NOMO-1 (cell line): ENCODE data around the gene ASTL.
A peak's percentile ranks its signal among the peaks of the same experiment; 100 is the strongest.
"Not testable (repeated sequence)": the region's sequence is repeated elsewhere in the genome, so short reads cannot be mapped to it uniquely, and the experiment has no call there.

Experiments used
- DNase-seq, 2 experiments: peaks; one replicate each; lab custom pipeline; 2025; ENCODE audit not compliant: unreplicated experiment in 2 of 2; lab: John Stamatoyannopoulos, UW

The ASTL gene

DNA sequence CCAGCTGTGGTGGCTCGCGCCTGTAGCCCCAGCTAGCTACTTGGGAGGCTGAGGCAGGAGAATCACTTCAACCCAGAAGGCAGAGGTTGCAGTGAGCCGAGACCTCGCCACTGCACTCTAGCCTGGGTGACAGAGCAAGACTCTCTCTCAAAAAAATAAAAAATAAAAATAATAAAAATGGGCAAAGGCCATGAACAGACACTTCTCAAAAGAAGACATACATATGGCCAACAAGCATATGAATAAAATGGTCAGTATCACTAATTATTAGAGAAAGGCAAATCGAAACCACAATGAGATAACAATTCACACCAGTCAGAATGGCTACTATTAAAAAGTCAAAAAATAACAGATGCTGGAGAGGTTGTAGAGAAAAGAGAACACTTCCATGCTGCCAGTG is 22.1 kb upstream of the ASTL start:
- DNase-seq = not testable (repeated sequence)

DNA sequence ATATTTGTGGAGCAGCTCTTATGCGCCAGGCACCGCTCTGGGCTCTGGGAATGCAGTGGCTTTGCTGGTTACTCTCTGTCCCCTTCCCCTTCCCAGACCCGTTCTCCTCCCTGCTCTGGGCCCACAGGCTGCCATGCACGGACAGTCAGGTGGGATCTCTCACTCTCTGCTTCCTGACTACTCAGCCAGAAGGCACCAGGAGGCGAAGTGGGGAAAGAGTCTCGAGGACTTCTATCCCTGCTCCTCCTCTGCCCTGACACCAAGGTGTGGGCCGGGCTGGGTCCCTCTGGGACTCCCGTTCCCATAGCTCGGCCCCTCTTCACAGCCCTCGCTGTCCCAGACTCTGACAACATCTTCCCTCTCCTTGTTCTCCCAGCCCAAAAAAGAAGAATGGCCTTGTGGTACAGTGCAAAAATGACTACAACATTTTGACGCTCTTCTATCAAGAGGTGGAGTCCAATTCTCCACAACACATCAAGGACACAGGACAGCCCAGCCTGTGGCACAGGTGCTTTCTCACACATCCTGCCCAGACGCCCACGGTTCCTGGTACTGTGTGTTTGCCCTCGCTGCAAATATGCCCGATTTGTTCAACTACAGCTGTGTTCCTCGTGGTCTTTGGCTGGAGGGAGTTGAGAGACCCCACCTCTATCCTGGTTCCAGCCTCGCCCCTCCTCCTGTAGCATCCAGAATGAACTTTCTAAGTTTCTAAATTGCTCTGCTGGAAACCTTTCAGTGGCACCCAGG is 21.0 kb upstream of the ASTL start:
- DNase-seq = no peak

DNA sequence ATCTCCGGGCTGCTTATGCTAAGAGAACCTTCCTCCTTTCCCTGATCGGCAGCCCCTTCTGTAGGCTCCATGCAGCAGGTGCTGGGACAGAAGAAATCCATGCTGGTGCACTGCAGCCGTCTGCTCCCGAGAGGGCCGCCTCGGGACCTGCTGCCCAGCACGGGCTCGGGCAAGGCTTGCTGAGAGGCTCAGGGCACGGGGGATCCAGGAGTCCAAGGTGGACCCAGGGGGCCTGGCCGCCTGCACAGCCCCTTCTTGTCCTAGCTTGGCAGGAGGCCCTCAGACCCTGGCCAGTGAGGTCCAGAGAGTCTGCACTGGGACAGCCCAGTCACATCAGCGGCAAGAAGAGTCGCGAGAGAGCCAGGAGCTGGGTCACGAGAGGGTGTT is 20.2 kb upstream of the ASTL start:
- DNase-seq = no peak

DNA sequence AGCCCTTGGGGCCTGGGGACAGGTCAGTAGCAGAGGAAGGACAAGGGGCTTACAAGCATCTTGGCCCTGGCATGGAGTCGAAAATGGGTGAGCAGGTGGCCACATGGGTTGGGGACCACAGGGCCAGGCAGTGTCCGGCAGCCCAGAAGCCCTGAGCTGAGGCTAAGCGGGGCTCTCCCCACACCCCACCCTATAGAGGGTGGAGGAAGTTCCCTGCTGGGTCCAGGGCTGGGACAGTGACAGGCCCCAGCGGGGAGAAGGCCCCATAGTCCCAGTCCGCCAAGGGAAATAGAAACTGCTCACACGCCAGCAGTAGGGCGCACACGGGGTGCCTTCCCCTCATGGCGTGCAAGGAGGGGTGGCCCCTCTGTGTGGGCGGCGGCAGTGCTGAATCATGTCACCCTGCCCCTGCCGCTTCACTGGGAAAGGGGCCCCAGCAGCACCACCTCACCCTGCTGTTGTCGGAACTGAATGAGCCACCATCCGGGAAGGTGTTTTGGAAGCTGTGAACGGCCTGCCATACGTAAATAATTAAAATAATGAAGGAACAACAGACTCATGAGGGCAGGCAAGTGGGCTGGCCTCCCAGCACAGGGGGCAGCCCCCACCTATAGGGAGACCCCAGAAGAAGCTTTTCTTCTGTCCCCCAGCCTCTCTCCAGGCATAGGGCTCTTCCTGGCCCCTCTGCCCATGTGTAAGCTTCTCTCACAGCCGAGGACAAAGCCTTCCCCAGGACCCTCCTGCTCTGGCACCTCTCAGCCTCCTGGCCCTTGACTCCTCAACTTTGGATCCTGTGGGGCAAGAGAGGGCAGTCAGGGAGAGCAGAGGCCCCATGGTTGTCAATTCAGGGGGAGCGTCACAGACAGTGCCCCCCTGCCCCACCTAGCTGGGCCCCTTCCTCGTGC is 19.6 kb upstream of the ASTL start:
- DNase-seq = no peak

DNA sequence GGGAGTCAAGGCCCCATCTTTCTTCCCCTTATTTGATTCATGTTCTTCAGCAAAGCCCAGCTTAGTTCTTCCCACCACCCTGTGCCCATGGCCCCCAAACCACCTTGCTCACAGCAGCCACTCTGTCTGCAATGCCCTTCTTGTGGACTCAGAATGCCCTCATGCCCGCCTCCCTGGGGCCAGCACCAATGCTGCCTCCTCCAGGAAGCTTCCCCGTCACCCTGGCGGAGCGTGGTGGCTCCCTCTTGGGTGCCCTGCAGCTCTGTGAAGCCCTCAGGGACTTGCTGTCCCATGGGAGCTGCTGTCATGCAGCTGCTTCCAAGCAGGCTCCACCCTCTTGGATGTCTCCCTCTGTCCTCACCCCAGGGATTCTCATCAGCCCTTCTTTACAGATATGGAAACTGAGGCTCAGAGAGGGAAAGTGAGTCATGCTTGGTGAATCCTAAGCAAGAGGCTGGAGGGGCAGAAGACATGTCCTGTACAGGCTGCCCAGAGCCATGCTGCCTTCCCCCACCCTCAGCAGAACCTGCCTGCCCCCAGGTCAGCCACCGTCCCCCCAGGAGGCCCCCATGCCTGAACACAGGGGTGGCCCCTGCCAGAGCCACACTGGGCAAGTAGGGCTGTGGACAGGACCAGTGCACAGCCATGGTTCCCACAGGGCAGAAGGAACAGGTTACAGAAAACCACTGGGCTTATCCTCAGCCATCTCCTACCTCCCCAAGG is 18.8 kb upstream of the ASTL start:
- DNase-seq = no peak

DNA sequence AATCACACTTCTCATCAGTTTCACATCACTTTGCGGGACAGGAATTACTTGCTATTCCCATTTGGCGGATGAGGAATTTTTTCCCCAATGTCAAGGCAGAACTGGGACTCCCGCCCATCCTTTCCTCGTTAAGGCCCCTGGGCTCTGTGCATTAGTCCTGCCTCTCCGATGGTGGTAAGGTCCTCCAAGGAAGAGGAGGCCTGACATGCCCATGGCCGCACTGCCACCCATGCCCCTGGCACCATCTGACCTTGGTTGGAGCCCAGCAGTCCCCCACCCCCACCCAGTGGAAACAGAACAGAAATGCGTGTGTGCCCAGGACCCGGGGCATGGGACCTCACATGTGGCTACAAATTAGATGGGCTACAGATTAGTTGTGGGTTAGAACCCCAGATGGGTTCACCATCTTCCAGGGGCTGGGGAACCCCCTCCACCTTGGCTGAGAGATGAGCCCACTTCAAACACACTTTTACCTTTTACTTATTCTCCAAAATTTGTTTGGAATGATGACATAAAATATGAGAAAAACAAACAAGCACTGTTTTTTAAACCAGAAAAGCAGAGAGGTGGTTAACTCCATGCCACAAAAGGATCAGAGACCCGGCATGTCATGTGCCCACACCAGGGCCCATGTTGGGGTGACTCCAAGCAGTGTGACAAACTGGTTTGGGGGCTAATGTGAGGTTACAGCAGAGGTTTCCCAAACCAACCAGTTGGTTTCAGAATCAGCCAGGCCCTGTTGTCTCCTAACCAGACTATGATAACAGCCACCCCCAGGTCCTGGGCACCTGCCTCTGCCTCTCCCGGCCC is 17.9 kb upstream of the ASTL start:
- no peak for DNase-seq

DNA sequence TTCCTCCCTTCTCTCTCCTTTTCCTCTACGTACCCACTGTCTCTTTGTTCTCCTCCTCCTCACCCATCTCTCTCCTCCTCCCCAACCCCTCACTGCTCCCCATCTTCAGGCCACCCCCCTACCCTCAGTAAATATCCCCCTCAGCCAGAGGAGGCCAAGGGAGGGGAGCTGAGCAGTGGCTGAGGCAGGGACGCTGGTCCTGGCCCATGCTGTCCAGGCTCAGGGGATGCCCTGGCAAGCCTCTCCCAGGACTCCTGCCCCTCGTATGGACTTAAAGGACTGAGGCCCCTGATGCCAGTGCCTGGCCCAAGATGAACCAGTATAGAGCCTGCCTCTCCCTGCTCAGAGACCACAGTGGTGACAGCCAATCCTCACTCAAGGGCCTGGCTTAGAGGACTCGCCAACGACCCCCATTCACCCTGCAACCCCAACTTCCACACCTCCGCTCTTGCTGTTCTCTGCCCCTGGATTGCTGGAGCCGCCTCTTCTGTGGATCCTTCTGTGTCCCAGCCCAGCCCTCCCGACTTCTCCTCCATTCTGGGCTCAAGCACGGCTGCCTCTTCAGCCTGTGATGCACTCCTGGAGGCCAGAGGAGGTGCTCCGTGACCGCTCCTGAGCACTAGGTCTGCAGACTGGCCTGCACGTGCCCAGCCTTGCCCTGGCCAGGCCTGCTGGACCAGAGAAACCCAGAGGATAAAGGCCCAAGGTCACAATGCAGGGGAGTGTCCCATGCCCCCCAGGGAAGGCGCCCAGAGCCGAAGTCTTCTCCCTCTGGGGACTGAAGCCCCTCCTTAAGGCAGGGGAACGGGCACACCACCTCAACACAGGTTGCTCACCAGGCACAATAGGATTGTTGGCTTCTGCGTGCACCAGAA is 16.4 kb upstream of the ASTL start:
- DNase-seq = no peak

DNA sequence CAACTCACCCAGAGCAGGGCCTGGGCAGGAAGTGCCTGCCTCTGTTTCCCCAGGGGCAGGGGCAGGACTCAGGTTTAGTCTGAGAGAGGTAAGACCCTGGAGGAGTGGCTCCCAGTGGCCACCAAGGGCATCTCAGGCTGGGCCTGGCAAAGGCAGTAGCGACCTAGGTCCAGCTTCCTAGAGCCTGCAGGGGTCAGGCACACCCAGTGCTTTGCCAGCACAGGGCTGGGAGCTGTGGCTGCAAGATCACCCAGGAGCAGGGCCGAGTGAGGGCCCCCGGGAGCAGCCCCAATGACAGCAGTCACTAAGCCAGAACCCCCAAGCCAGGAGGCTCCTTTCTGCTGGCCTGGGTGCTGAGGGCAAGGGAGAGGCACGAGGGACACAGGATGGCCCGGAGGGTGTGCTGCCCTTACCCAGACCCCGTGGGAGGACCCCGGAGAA is 15.7 kb upstream of the ASTL start:
- DNase-seq = no peak

DNA sequence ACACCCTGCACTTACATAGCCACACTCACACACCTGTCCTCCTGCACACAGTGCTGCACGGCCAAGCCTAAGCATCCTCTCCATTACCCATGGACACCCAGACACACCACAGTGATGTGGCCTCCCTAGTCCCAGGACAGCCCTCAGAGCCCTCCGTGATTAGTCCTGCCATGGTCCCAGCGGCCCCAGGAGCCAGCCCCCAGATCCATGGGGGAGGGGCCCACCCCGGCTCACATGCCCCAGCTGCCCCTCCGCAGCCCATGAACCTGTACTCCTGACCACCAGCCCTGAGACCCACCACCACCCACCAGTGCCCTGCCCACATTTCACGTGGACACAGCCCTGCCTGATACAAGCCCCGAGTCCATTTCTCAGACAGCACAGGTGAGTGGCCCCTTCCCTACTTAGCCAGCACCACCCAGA is 15.0 kb upstream of the ASTL start:
- no peak for DNase-seq

DNA sequence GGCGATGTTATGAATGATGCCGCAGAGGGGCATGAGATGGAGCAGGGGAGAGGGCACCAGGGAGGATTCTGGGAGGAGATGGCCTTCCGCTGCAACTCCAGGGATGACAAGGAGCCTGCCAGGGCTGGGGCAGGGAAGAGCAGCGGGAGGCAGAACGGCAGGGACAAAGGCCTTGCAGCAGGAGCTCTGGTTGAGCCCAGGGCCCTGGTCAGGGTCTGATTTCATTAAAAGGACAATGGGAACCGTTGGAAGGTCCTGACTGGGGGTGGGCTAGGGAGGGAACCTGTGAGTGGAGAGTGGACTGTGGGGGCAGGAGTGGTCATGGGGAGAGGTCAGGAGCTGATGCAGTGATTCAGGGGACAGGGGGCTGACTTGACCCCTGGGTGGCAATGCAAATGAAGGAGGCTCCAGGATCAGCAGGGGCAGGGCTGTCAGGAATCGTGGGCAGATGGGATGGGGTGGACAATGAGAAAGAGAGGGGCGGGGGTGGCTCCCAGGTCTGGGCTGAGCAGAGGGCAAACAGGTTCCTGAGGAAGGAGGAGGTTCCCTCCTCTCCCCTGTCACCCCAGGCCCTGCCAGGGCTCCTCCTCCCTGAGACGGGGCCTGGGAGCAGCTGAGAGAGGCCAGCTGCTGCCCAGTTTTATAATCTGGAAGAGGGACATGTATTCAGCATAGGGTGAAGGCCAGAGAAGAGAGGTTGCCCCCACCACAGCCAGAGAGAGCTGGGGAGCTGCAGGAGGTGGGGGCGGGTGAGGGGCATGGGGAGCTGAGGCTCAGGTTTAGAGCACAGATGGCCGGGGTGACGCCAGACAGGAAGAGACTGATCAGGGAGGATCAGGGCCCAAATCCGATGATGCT is 14.2 kb upstream of the ASTL start:
- no peak for DNase-seq

DNA sequence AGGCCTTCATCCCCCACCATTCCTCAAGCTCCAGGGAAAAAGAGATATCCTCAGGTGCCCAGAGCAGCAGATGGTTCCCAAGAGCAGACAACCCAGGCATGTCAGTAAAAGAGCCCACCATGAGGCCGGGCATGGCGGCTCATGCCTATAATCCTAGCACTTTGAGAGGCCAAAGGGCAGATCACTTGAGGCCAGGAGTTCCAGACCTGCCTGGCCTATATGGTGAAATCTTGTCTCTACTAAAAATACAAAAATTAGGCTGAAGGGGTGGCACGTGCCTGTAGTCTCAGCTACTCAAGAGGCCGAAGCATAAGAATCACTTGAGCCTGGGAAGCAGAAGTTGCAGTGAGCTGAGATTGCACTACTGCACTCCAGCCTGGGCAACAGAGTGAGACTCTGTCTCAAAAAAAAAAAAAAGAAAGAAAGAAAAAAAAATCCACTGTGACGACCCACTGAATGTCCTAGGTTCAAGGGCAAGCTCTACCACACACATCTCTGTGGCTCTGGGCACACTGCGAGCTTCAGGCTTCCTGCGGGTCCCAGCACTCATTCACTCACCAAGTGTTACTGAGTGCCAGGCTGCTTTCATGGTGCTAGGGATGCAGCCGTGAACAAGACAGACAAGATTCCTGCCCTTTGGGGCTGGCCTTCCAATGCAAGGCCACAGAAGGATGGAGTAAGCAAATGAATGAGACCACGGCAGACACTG is 13.4 kb upstream of the ASTL start:
- DNase-seq = no peak

DNA sequence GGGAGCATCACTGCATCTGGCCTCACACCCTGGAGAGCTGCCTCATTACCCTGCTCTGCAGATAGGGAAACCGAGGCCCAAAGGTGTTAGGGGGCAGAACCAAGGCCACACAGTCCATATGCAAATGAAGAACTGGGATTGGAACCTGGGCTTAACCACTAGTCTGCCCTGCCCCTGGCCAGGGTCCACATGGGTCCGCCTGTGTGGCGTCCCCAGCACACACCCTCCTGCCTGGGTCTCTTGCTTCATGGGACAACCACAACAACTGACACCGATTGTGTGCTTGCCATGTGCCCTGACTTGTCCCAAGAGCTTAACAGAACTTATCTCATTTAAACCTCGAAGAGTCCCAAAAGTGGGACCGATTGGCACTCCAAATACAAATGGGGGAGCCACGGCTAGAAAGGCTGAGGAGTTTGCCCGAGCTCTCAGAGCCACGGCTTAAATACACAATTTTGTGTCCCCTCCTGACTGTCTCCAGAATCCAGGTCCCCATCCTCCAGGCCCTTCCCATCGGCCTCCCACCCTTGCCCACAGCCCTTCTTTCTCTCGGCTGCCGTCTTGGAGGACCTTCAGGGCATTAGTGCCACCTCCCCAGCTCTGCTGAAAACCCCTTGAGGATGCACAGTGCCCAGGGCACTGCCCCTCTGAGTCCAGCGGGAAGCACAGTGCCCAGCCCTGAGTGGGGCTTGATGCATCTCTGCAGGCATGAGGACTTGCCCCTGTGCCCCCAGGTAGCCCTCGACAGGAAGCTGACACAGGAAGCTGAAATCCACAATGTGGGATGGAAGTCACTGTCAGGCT is 12.7 kb upstream of the ASTL start:
- DNase-seq = no peak

DNA sequence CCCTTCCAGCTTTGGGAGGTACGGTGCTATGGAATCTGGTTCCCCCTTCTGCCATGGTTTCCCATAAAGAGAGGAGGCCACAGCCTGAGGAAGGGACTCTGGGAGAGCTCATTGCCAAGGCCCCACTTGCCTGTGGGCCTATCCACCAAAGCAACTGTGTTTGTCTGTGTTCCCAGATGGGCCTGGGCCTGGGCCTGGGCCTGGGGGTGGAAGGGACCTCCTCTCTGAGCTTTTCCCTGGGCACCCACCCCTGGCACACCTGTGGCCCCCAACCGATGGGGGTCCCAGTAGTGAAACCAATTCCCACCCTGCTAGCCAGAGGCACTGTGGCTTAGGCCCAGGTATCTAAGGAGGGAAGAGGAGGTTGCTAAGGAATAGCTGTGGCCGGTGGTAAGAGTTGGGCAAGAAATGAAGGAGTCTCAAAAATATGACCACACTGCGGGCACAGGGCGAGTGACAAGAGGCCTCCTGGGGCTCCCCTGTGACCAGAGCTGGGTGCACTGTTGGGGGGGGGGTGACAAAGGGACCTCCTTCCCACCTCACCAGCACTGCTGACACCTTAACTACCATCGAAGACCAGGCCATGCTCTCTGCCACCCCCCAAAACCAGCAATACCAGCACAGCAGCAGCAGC is 11.8 kb upstream of the ASTL start:
- DNase-seq = no peak

DNA sequence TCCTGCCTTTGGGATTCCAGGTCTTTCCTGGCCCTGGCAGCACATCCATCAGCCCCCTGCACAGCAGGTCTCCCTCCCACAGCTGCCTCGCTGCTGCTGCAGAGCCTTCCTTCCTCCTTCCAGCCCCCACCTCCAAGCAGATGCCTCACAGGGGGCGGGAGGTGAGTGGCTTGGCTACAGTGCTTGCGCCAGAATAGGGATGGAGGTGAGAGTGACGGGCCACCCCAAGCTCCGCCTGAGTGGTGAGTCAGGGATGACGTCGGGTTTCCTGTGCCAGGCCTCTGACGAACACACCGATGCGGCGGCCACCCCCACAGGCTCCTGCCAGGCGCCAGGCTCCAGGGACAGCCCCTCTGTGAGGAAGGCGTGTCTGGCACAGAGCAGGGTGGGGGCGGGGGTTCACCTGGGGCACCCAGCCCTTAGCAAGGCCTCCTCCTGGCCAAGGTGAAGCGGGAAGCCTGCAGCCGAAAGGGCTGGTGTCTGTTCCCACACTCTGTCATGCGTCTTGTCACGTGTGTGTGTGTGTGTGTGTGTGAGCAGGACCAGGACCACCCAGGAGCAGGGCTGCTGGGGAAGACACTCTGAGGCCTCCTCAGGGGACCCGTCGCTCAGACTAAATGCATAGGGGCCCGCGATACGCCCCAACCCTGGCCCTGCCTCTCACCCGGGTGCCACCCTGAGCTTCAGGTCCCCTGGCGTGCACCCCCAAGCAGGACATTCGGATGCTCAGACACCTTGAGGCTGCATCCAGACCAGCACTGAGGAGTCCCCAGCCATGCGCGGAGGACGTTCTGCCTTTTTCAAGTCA is 10.3 kb upstream of the ASTL start:
- peak; percentile 82 to 90 for DNase-seq

DNA sequence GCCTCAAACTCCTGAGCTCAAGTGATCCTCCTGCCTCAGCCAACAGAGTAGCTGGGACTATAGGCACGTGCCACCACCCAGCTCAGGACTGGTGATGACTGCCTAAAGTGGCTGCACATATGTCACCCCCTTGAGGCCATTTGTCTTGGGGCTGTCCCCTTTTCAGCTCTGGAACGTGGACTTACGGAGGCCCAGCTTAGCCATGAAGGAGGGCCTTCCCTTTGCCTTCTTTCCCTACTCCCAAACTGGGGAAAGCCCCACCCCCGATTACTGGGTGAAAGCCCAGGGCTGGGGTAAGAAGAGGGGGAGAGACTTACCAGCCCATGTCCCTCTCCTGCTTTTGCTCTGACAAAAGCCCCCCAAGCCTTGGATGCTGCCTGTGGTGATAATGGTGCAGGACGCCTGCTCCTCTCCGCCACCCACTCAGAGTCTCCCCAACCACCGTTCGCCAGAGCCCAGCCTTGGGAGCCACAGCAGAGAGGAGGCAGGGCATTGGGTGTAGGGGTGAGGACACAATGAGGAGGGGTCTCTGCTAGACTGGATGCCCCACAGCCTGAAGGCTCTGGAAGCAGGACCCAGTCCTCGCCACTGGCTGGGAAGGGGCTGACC is 9.4 kb upstream of the ASTL start:
- no peak for DNase-seq
